K562 (cell line): ENCODE results near the gene TUBA1A. TPM values are rescaled to one million over a fixed set of nuclear protein-coding genes. Genes with fewer than 3 reads are reported as not detected.
A peak's percentile ranks its signal among the peaks of the same experiment; 100 is the strongest.

Experiments
- ARID4B ChIP-seq: sonication (generic); formaldehyde crosslinking; IDR thresholded peaks from 2 replicates; pipeline ENCODE4 v1.8.0; 2022; ENCODE audit warnings: mild to moderate bottlenecking, missing genetic modification reagents
- CBX8 ChIP-seq: fragments of 200-600 bp; sonication (generic); IDR thresholded peaks from 2 replicates; pipeline ENCODE4 v1.6.1; 2012; ENCODE audit warnings: borderline replicate concordance, mixed run types, low read depth, mild to moderate bottlenecking, moderate library complexity, mixed read lengths, low read length, control low read depth, inconsistent platforms; ENCODE audit not compliant: poor library complexity, severe bottlenecking; ENCODE audit errors: extremely low read depth
- EZH2 ChIP-seq: IDR thresholded peaks from 2 replicates; pipeline ENCODE4 v1.6.1; 2012; ENCODE audit warnings: low read depth, mild to moderate bottlenecking, inconsistent platforms, low read length, borderline replicate concordance
- FUS ChIP-seq: fragments of 200-400 bp; formaldehyde crosslinking; optimal IDR thresholded peaks from 2 replicates; pipeline ENCODE3; 2017; ENCODE audit warnings: low read depth, low read length
- HNRNPH1 ChIP-seq: fragments of 200-400 bp; formaldehyde crosslinking; optimal IDR thresholded peaks from 2 replicates; pipeline ENCODE3; 2017; ENCODE audit warnings: low read depth, mild to moderate bottlenecking, low read length, moderate library complexity
- POLR2AphosphoS2 ChIP-seq: IDR thresholded peaks from 2 replicates; pipeline ENCODE4 v1.6.1; 2012; ENCODE audit warnings: low read length, improper control_type of control experiment
- POLR2H ChIP-seq: IDR thresholded peaks from 2 replicates; pipeline ENCODE4 v1.6.1; 2016; ENCODE audit warnings: missing genetic modification characterization, low read depth, mild to moderate bottlenecking, control low read depth, missing compliant biosample characterization, moderate library complexity
- SMARCA4 ChIP-seq: fragments of 450-650 bp; IDR thresholded peaks from 2 replicates; pipeline ENCODE4 v1.6.1; 2016
- SRSF1 ChIP-seq: fragments of 200-400 bp; formaldehyde crosslinking; IDR thresholded peaks from 2 replicates; pipeline ENCODE4 v1.6.1; 2017; ENCODE audit warnings: mild to moderate bottlenecking, low read depth, low read length, moderate library complexity
- U2AF1 ChIP-seq: fragments of 200-400 bp; formaldehyde crosslinking; optimal IDR thresholded peaks from 2 replicates; pipeline ENCODE3; 2017; ENCODE audit warnings: mild to moderate bottlenecking, low read depth, low read length, moderate library complexity
- ZBED1 ChIP-seq: IDR thresholded peaks from 2 replicates; pipeline ENCODE4 v1.6.1; 2014
- ZNF408 ChIP-seq: fragments of 250-450 bp; sonication (Bioruptor Pico); IDR thresholded peaks from 2 replicates; pipeline ENCODE4 v1.4.0; 2020; ENCODE audit warnings: low read depth, mild to moderate bottlenecking, moderate library complexity
- ZNF584 ChIP-seq: fragments of 200-800 bp; sonication (Bioruptor generic); IDR thresholded peaks from 2 replicates; pipeline ENCODE4 v1.6.1; 2016; ENCODE audit warnings: low read depth, mild to moderate bottlenecking, missing genetic modification characterization, missing compliant biosample characterization
- polyA plus RNA-seq, 8 experiments: library from polyadenylated mRNA; depleted of rRNA in 4 of 8; stranded (reverse) in 5 of 8; unstranded in 3 of 8; fragments of >200 nt; fragmentation: Nextera tagmentation in 2 of 8; fragmentation: Illumina TruSeq in 1 of 8; extraction: Ambion mirVana in 2 of 8; extraction: Trizol in 1 of 8; gene quantifications; 2 replicates each; pipeline versions ENCODE4 v1.2.1 to v1.2.3, GENCODE V29; 2011 to 2014; ENCODE audit warnings: inconsistent platforms in 1 of 8, missing spikeins in 1 of 8
- total RNA-seq, 7 experiments: library from RNA; depleted of rRNA in 6 of 7; stranded (reverse); fragments of >200 nt in 6 of 7; fragmentation: Illumina TruSeq in 2 of 7; extraction: Trizol in 2 of 7; gene quantifications; 2 replicates each; pipeline versions ENCODE4 v1.2.1 to v1.2.3, GENCODE V29; 2011 to 2021; ENCODE audit warnings: low replicate concordance in 1 of 7
- TF ChIP-seq, protein P1 (sequence below): fragments of 450-650 bp; formaldehyde crosslinking; IDR thresholded peaks from 2 replicates; pipeline ENCODE4 v1.4.0; 2020; ENCODE audit warnings: mild to moderate bottlenecking, moderate library complexity

Gene TUBA1A
- total and polyA plus RNA-seq, 9 of the 15 experiments (the other 6 are each of a cell fraction or from before 2014, with no cell fraction given), result 7.4 to 45.1 (median 11.9) TPM

DNA sequence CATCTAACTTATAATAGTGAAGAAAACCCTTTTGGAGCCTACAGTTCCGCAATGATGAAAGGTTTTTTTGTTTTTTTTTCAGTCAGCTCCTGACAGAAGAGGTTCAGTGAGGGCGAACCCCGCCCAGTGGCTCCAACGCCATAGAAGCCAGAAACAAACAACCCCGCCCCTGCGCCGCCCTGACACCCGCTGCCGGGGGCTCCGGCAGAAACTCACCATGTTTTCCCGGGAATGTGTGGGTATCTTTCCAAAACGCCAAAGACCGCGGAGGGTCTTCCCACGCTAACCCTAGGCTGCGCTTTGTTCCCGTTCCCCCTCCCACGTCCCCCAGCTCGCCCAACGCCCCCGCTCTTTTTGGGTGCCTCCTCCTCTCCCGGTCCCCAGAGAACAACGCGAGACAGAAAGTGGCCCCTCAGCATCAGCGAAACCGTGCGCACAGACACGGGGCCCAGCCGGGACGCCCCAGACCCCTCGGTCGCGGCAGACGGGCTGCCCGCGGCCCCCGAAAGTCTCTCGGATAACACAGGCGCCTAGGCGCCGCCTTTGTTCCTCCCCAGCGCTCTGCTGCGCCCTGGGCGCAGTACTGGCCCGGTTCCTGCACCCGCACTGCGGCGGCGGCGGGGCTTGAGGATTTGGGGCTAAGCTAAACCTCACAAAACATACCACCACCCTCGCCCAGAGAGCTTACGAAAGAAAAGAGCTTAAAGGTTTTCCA is 522 bp downstream of the TUBA1A start (continued):
- TF ChIP-seq, protein P1, sequence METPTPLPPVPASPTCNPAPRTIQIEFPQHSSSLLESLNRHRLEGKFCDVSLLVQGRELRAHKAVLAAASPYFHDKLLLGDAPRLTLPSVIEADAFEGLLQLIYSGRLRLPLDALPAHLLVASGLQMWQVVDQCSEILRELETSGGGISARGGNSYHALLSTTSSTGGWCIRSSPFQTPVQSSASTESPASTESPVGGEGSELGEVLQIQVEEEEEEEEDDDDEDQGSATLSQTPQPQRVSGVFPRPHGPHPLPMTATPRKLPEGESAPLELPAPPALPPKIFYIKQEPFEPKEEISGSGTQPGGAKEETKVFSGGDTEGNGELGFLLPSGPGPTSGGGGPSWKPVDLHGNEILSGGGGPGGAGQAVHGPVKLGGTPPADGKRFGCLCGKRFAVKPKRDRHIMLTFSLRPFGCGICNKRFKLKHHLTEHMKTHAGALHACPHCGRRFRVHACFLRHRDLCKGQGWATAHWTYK (CRISPR knock-in tag), result no peak
- TF ChIP-seq POLR2H (tag) (no peak), ARID4B (no peak), SMARCA4 (0 out of 2 replicates have a peak, but pooled peaks have one; percentile 28), ZNF408 (no peak), POLR2AphosphoS2 (no peak), ZNF584 (no peak), U2AF1 (no peak), HNRNPH1 (no peak), EZH2 (no peak), SRSF1 (no peak), FUS (no peak), CBX8 (no peak), ZBED1 (no peak)
